ENCODE data around the gene CWC27.
A peak's percentile ranks its signal among the peaks of the same experiment; 100 is the strongest.
"Not testable (repeated sequence)": the region's sequence is repeated elsewhere in the genome, so short reads cannot be mapped to it uniquely, and the experiment has no call there.

The CWC27 gene

GRCh38 chr5:64814073-64814472, 45.3 kb downstream of the CWC27 start:
- Histone ChIP-seq H3K36me3 (ENCODE audit: control insufficient read depth, insufficient read depth, low read length) (peaks cover 6% of the 10 kb centered on the region; the same call in 1 of the 2 replicates), H3K9me3 (ENCODE audit: control insufficient read depth, insufficient read depth, low read length) (no peaks in the 10 kb centered on the region), H3K27ac (ENCODE audit: low read depth, low read length) (no peak overlapping the region), H3K4me3 (ENCODE audit: low read depth, low read length) (no peak overlapping the region), H3K4me1 (ENCODE audit: control insufficient read depth, insufficient read depth, low read length) (peaks cover 18% of the 10 kb centered on the region), H3K27me3 (ENCODE audit: control insufficient read depth, insufficient read depth, low read length) (no peaks in the 10 kb centered on the region), H3K9ac (ENCODE audit: low read depth, low read length) (no peak overlapping the region)

GRCh38 chr5:64818245-64818644, 49.5 kb downstream of the CWC27 start:
- no peak overlapping the region for H3K4me3 ChIP-seq (ENCODE audit: low read depth, low read length)
- H3K27me3 ChIP-seq (ENCODE audit: control insufficient read depth, insufficient read depth, low read length), result no peaks in the 10 kb centered on the region
- H3K4me1 ChIP-seq (ENCODE audit: control insufficient read depth, insufficient read depth, low read length), result peaks cover 18% of the 10 kb centered on the region
- no peaks in the 10 kb centered on the region for H3K9me3 ChIP-seq (ENCODE audit: control insufficient read depth, insufficient read depth, low read length)
- H3K27ac ChIP-seq (ENCODE audit: low read depth, low read length), result no peak overlapping the region
- no peak overlapping the region for H3K9ac ChIP-seq (ENCODE audit: low read depth, low read length)
- peaks cover 6% of the 10 kb centered on the region; the same call in 1 of the 2 replicates for H3K36me3 ChIP-seq (ENCODE audit: control insufficient read depth, insufficient read depth, low read length)

GRCh38 chr5:64819345-64819744, 50.6 kb downstream of the CWC27 start:
- peaks cover 18% of the 10 kb centered on the region for H3K4me1 ChIP-seq (ENCODE audit: control insufficient read depth, insufficient read depth, low read length)
- H3K36me3 ChIP-seq (ENCODE audit: control insufficient read depth, insufficient read depth, low read length); H3K4me3 ChIP-seq (ENCODE audit: low read depth, low read length); H3K27ac ChIP-seq (ENCODE audit: low read depth, low read length); H3K27me3 ChIP-seq (ENCODE audit: control insufficient read depth, insufficient read depth, low read length); H3K9ac ChIP-seq (ENCODE audit: low read depth, low read length); H3K9me3 ChIP-seq (ENCODE audit: control insufficient read depth, insufficient read depth, low read length): not testable (repeated sequence)

- no peak overlapping the region for H3K9ac ChIP-seq (ENCODE audit: low read depth, low read length)
- H3K27ac ChIP-seq (ENCODE audit: low read depth, low read length), result no peak overlapping the region
- no peaks in the 10 kb centered on the region for H3K36me3 ChIP-seq (ENCODE audit: control insufficient read depth, insufficient read depth, low read length)
- H3K27me3 ChIP-seq (ENCODE audit: control insufficient read depth, insufficient read depth, low read length), result no peaks in the 10 kb centered on the region
- H3K4me1 ChIP-seq (ENCODE audit: control insufficient read depth, insufficient read depth, low read length), result peaks cover 9% of the 10 kb centered on the region
- no peak overlapping the region for H3K4me3 ChIP-seq (ENCODE audit: low read depth, low read length)
- no peaks in the 10 kb centered on the region for H3K9me3 ChIP-seq (ENCODE audit: control insufficient read depth, insufficient read depth, low read length)
Observed at GRCh38 chr5:64822320-64822719, 53.6 kb downstream of the CWC27 start.

- no peak overlapping the region for H3K9ac ChIP-seq (ENCODE audit: low read depth, low read length)
- no peaks in the 10 kb centered on the region for H3K36me3 ChIP-seq (ENCODE audit: control insufficient read depth, insufficient read depth, low read length)
- H3K4me1 ChIP-seq (ENCODE audit: control insufficient read depth, insufficient read depth, low read length), result no peaks in the 10 kb centered on the region
- no peak overlapping the region for H3K27ac ChIP-seq (ENCODE audit: low read depth, low read length)
- no peak overlapping the region for H3K4me3 ChIP-seq (ENCODE audit: low read depth, low read length)
- no peaks in the 10 kb centered on the region for H3K9me3 ChIP-seq (ENCODE audit: control insufficient read depth, insufficient read depth, low read length)
- H3K27me3 ChIP-seq (ENCODE audit: control insufficient read depth, insufficient read depth, low read length), result no peaks in the 10 kb centered on the region
Observed at GRCh38 chr5:64826541-64826940, 57.8 kb downstream of the CWC27 start.

- no peak overlapping the region for H3K27ac ChIP-seq (ENCODE audit: low read depth, low read length)
- no peaks in the 10 kb centered on the region for H3K9me3 ChIP-seq (ENCODE audit: control insufficient read depth, insufficient read depth, low read length)
- H3K4me1 ChIP-seq (ENCODE audit: control insufficient read depth, insufficient read depth, low read length), result no peaks in the 10 kb centered on the region
- no peaks in the 10 kb centered on the region for H3K36me3 ChIP-seq (ENCODE audit: control insufficient read depth, insufficient read depth, low read length)
- H3K9ac ChIP-seq (ENCODE audit: low read depth, low read length), result no peak overlapping the region
- no peaks in the 10 kb centered on the region for H3K27me3 ChIP-seq (ENCODE audit: control insufficient read depth, insufficient read depth, low read length)
- no peak overlapping the region for H3K4me3 ChIP-seq (ENCODE audit: low read depth, low read length)
Observed at GRCh38 chr5:64827703-64828102, 59.0 kb downstream of the CWC27 start.

GRCh38 chr5:64830650-64831049, 61.9 kb downstream of the CWC27 start:
- H3K9me3 ChIP-seq (ENCODE audit: control insufficient read depth, insufficient read depth, low read length); H3K27ac ChIP-seq (ENCODE audit: low read depth, low read length); H3K27me3 ChIP-seq (ENCODE audit: control insufficient read depth, insufficient read depth, low read length); H3K4me3 ChIP-seq (ENCODE audit: low read depth, low read length); H3K9ac ChIP-seq (ENCODE audit: low read depth, low read length); H3K36me3 ChIP-seq (ENCODE audit: control insufficient read depth, insufficient read depth, low read length): not testable (repeated sequence)
- peaks cover 14% of the 10 kb centered on the region for H3K4me1 ChIP-seq (ENCODE audit: control insufficient read depth, insufficient read depth, low read length)

GRCh38 chr5:64831996-64832395, 63.3 kb downstream of the CWC27 start:
- no peak overlapping the region for H3K27ac ChIP-seq (ENCODE audit: low read depth, low read length)
- H3K36me3 ChIP-seq (ENCODE audit: control insufficient read depth, insufficient read depth, low read length), result no peaks in the 10 kb centered on the region
- H3K4me1 ChIP-seq (ENCODE audit: control insufficient read depth, insufficient read depth, low read length), result peaks cover 26% of the 10 kb centered on the region
- no peak overlapping the region for H3K9ac ChIP-seq (ENCODE audit: low read depth, low read length)
- H3K27me3 ChIP-seq (ENCODE audit: control insufficient read depth, insufficient read depth, low read length), result no peaks in the 10 kb centered on the region
- H3K9me3 ChIP-seq (ENCODE audit: control insufficient read depth, insufficient read depth, low read length), result no peaks in the 10 kb centered on the region
- no peak overlapping the region for H3K4me3 ChIP-seq (ENCODE audit: low read depth, low read length)

- Histone ChIP-seq H3K27ac (ENCODE audit: low read depth, low read length) (peak overlapping the region; percentile 33), H3K4me1 (ENCODE audit: control insufficient read depth, insufficient read depth, low read length) (peaks cover 29% of the 10 kb centered on the region), H3K4me3 (ENCODE audit: low read depth, low read length) (no peak overlapping the region), H3K36me3 (ENCODE audit: control insufficient read depth, insufficient read depth, low read length) (no peaks in the 10 kb centered on the region), H3K27me3 (ENCODE audit: control insufficient read depth, insufficient read depth, low read length) (no peaks in the 10 kb centered on the region), H3K9me3 (ENCODE audit: control insufficient read depth, insufficient read depth, low read length) (no peaks in the 10 kb centered on the region), H3K9ac (ENCODE audit: low read depth, low read length) (no peak overlapping the region)
Observed at GRCh38 chr5:64834037-64834436, 65.3 kb downstream of the CWC27 start.

GRCh38 chr5:64834611-64835010, 65.9 kb downstream of the CWC27 start:
- Histone ChIP-seq H3K27ac (ENCODE audit: low read depth, low read length) (peak overlapping the region; percentile 33), H3K9ac (ENCODE audit: low read depth, low read length) (no peak overlapping the region), H3K27me3 (ENCODE audit: control insufficient read depth, insufficient read depth, low read length) (no peaks in the 10 kb centered on the region), H3K36me3 (ENCODE audit: control insufficient read depth, insufficient read depth, low read length) (no peaks in the 10 kb centered on the region), H3K4me1 (ENCODE audit: control insufficient read depth, insufficient read depth, low read length) (peaks cover 29% of the 10 kb centered on the region), H3K4me3 (ENCODE audit: low read depth, low read length) (no peak overlapping the region), H3K9me3 (ENCODE audit: control insufficient read depth, insufficient read depth, low read length) (no peaks in the 10 kb centered on the region)

- no peak overlapping the region for H3K4me3 ChIP-seq (ENCODE audit: low read depth, low read length)
Observed at GRCh38 chr5:64835266-64835665, 66.5 kb downstream of the CWC27 start.

GRCh38 chr5:64836190-64836755, 67.5 kb downstream of the CWC27 start:
- no peaks in the 10 kb centered on the region for H3K36me3 ChIP-seq (ENCODE audit: control insufficient read depth, insufficient read depth, low read length)
- H3K27ac ChIP-seq (ENCODE audit: low read depth, low read length), result no peak overlapping the region
- no peaks in the 10 kb centered on the region for H3K27me3 ChIP-seq (ENCODE audit: control insufficient read depth, insufficient read depth, low read length)
- peaks cover 29% of the 10 kb centered on the region for H3K4me1 ChIP-seq (ENCODE audit: control insufficient read depth, insufficient read depth, low read length)
- no peak overlapping the region for H3K4me3 ChIP-seq (ENCODE audit: low read depth, low read length)
- no peaks in the 10 kb centered on the region for H3K9me3 ChIP-seq (ENCODE audit: control insufficient read depth, insufficient read depth, low read length)
- no peak overlapping the region for H3K9ac ChIP-seq (ENCODE audit: low read depth, low read length)

More at GRCh38 chr5:64835266-64835665, 66.5 kb downstream of the CWC27 start:
- H3K36me3 ChIP-seq (ENCODE audit: control insufficient read depth, insufficient read depth, low read length), result no peaks in the 10 kb centered on the region
- H3K27ac ChIP-seq (ENCODE audit: low read depth, low read length), result no peak overlapping the region
- peaks cover 29% of the 10 kb centered on the region for H3K4me1 ChIP-seq (ENCODE audit: control insufficient read depth, insufficient read depth, low read length)
- H3K9ac ChIP-seq (ENCODE audit: low read depth, low read length), result no peak overlapping the region
- no peaks in the 10 kb centered on the region for H3K27me3 ChIP-seq (ENCODE audit: control insufficient read depth, insufficient read depth, low read length)
- H3K9me3 ChIP-seq (ENCODE audit: control insufficient read depth, insufficient read depth, low read length), result no peaks in the 10 kb centered on the region

All from HUES48 (cell line).